A549 (cell line): Measurements from ENCODE around the gene PRRG3.

Source experiments
- EP300 ChIP-seq, 2 experiments: fragments of >200 bp; sonication (Bioruptor Twin); formaldehyde crosslinking; IDR thresholded peaks; 2 replicates in 1 of 2; 3 replicates in 1 of 2; pipeline ENCODE4 v1.6.1; 2016 to 2017
- HDAC2 ChIP-seq: fragments of 200-600 bp; sonication (generic); IDR thresholded peaks from 2 replicates; pipeline ENCODE4 v1.6.1; 2016
- POLR2A ChIP-seq: IDR thresholded peaks from 2 replicates; pipeline ENCODE4 v1.6.1; 2012; ENCODE audit warnings: mild to moderate bottlenecking, low read length
- TF ChIP-seq, protein P1 (sequence below): fragments of >200 bp; sonication (Bioruptor Twin); formaldehyde crosslinking; IDR thresholded peaks from 3 replicates; pipeline ENCODE4 v1.5.1; 2016
- TF ChIP-seq, protein P2 (sequence below): fragments of 450-650 bp; IDR thresholded peaks from 2 replicates; pipeline ENCODE4 v1.6.1; 2014; ENCODE audit warnings: antibody characterized with exemption

DNA sequence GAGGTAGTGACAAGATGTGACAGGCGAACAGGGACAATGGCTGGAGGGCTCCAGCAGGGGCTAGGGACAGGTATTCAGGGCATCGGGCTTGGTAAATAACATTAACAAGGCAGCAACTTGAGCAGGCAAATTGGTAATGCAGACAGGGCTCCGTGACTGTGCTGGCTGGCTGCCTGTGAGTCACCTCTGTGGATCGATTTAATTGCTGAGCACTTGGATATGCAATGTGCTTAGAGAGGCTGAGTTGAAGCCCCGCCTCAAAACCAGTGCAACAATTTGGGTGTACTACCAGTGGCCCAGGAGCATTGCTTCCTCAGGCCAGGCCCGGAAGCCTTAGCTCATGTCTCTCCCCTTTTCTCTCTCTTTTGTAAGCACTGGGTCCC is 58.8 kb downstream of the PRRG3 start:
- no peak for TF ChIP-seq EP300 (IDR thresholded peaks at IDR 0.05)
- no peak for TF ChIP-seq POLR2A
- TF ChIP-seq, protein P1, sequence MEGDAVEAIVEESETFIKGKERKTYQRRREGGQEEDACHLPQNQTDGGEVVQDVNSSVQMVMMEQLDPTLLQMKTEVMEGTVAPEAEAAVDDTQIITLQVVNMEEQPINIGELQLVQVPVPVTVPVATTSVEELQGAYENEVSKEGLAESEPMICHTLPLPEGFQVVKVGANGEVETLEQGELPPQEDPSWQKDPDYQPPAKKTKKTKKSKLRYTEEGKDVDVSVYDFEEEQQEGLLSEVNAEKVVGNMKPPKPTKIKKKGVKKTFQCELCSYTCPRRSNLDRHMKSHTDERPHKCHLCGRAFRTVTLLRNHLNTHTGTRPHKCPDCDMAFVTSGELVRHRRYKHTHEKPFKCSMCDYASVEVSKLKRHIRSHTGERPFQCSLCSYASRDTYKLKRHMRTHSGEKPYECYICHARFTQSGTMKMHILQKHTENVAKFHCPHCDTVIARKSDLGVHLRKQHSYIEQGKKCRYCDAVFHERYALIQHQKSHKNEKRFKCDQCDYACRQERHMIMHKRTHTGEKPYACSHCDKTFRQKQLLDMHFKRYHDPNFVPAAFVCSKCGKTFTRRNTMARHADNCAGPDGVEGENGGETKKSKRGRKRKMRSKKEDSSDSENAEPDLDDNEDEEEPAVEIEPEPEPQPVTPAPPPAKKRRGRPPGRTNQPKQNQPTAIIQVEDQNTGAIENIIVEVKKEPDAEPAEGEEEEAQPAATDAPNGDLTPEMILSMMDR, result no peak
- no peak for TF ChIP-seq HDAC2
- TF ChIP-seq, protein P2, sequence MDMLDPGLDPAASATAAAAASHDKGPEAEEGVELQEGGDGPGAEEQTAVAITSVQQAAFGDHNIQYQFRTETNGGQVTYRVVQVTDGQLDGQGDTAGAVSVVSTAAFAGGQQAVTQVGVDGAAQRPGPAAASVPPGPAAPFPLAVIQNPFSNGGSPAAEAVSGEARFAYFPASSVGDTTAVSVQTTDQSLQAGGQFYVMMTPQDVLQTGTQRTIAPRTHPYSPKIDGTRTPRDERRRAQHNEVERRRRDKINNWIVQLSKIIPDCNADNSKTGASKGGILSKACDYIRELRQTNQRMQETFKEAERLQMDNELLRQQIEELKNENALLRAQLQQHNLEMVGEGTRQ, result no peak
